C4-2B (cell line): ENCODE results near the gene SAMHD1.

ENCODE experiments used
- CTCF ChIP-seq: fragments of 450-650 bp; conservative IDR thresholded peaks from 2 replicates; pipeline ENCODE4 v1.5.1; 2017; ENCODE audit warnings: mild to moderate bottlenecking
- ZFX ChIP-seq: fragments of 450-650 bp; IDR thresholded peaks from 2 replicates; pipeline ENCODE4 v1.6.1; 2017

DNA sequence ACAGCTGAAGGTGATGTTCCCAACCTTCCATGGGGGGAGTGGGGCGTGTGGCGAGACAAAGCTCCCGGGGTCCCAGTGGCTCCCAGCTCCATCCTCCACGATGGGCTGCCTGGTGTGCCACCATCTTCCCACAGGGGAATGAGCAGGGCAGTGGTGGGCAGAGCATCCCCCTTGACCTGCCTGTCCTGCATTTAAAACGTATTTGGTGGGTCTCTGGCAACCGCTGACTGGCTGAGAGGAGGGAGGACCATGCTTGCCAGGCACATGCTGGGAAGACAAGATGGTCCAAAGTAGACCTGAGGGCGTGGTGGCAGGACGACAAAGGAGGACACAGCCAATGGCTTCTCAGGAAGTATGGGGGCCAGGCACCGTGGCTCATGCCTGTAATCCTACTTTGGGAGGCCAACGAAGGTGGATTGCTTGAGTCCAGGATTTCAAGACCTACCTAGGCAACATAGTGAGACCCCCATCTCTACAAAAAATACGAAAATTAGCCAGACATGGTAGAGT, 70.7 kb downstream of the SAMHD1 start:
- no peak for TF ChIP-seq CTCF
- TF ChIP-seq ZFX, result no peak
